Measurements from ENCODE around the gene RAB31.

RAB31 gene

GRCh38 chr18:9694174-9694573 lies 13.9 kb upstream of the RAB31 start:
- no peak for DNase-seq (ENCODE audit: low spot score)

- DNase-seq (ENCODE audit: low spot score) = no peak
These were observed 13.1 kb upstream of the RAB31 start for GRCh38 chr18:9694952-9695495.

GRCh38 chr18:9695605-9696004 lies 12.5 kb upstream of the RAB31 start:
- DNase-seq (ENCODE audit: low spot score) = no peak

- DNase-seq (ENCODE audit: low spot score) = no peak
These were observed 12.0 kb upstream of the RAB31 start for GRCh38 chr18:9696112-9696511.

- no peak for DNase-seq (ENCODE audit: low spot score)
These were observed 11.4 kb upstream of the RAB31 start for GRCh38 chr18:9696701-9697100.

GRCh38 chr18:9697121-9697520 lies 11.0 kb upstream of the RAB31 start:
- DNase-seq (ENCODE audit: low spot score) = no peak

- DNase-seq (ENCODE audit: low spot score) = no peak
These were observed 9.6 kb upstream of the RAB31 start for GRCh38 chr18:9698497-9698896.

GRCh38 chr18:9700261-9700796 lies 7.8 kb upstream of the RAB31 start:
- no peak for DNase-seq (ENCODE audit: low spot score)

GRCh38 chr18:9701609-9702349 lies 6.3 kb upstream of the RAB31 start:
- DNase-seq (ENCODE audit: low spot score) = no peak

GRCh38 chr18:9704233-9705118 lies 3.6 kb upstream of the RAB31 start:
- DNase-seq (ENCODE audit: low spot score) = no peak

GRCh38 chr18:9705183-9705829 lies 2.8 kb upstream of the RAB31 start:
- DNase-seq (ENCODE audit: low spot score) = no peak

- DNase-seq (ENCODE audit: low spot score) = no peak
These were observed 1.8 kb upstream of the RAB31 start for GRCh38 chr18:9706081-9706935.

- no peak for DNase-seq (ENCODE audit: low spot score)
These were observed 582 bp upstream of the RAB31 start for GRCh38 chr18:9707381-9708056.

- DNase-seq (ENCODE audit: low spot score) = no peak
These were observed 568 bp downstream of the RAB31 start for GRCh38 chr18:9708434-9709303.

GRCh38 chr18:9709304-9709877 lies 1.3 kb downstream of the RAB31 start:
- DNase-seq (ENCODE audit: low spot score) = no peak

- DNase-seq (ENCODE audit: low spot score) = no peak
These were observed 1.9 kb downstream of the RAB31 start for GRCh38 chr18:9710037-9710436.

GRCh38 chr18:9711361-9712129 lies 3.4 kb downstream of the RAB31 start:
- no peak for DNase-seq (ENCODE audit: low spot score)

GRCh38 chr18:9712130-9712577 lies 4.1 kb downstream of the RAB31 start:
- no peak for DNase-seq (ENCODE audit: low spot score)
